Lower leg skin (tissue), 3 donors: ENCODE measurements around the gene BHLHE23.

Source experiments
- POLR2A ChIP-seq, 2 donors: fragments of 450-650 bp; IDR thresholded peaks; one replicate each; pipeline ENCODE4 v1.6.1; 2016 to 2017; ENCODE audit warnings: antibody characterized with exemption in 2 of 2, mild to moderate bottlenecking in 1 of 2, moderate library complexity in 1 of 2
- TF ChIP-seq, protein P1 (sequence below), 3 donors: fragments of 450-650 bp; IDR thresholded peaks; one replicate each; pipeline ENCODE4 v1.5.1; 2016; ENCODE audit warnings: antibody characterized with exemption in 3 of 3, mild to moderate bottlenecking in 3 of 3, moderate library complexity in 2 of 3

DNA sequence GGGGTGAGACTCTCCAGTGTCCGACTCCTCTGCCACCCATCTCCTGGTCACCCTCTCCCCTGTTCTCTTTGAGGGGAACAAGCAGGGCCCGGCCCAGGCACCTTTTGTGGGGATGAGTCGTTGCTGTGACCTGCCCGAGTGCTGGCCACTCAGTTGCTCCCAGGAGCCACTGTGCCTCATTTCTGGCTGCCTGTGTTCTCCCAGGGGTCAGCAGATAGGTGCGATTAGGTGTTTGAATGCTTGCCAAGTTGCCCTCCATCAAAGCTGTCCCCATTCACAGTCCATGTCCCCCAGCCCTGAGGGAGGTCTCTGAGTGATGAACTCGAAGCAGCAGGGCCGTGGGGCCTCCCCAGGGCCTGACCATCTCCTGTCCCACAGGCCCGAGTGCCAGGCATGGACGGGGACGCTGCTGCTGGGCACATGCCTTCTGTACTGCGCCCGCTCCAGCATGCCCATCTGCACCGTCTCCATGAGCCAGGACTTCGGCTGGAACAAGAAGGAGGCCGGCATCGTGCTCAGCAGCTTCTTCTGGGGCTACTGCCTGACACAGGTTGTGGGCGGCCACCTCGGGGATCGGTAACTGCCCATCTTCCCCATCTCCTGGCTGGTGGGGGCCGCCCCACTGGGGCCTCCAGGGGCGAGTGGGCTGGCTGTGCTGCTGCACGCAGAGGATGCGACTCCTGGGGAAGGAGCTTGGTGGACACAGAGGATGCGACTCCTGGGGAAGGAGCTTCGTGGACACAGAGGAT is 50.2 kb downstream of the BHLHE23 start:
- TF ChIP-seq, protein P1, sequence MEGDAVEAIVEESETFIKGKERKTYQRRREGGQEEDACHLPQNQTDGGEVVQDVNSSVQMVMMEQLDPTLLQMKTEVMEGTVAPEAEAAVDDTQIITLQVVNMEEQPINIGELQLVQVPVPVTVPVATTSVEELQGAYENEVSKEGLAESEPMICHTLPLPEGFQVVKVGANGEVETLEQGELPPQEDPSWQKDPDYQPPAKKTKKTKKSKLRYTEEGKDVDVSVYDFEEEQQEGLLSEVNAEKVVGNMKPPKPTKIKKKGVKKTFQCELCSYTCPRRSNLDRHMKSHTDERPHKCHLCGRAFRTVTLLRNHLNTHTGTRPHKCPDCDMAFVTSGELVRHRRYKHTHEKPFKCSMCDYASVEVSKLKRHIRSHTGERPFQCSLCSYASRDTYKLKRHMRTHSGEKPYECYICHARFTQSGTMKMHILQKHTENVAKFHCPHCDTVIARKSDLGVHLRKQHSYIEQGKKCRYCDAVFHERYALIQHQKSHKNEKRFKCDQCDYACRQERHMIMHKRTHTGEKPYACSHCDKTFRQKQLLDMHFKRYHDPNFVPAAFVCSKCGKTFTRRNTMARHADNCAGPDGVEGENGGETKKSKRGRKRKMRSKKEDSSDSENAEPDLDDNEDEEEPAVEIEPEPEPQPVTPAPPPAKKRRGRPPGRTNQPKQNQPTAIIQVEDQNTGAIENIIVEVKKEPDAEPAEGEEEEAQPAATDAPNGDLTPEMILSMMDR (IDR thresholded peaks at IDR 0.05), result no peak
- TF ChIP-seq POLR2A (IDR thresholded peaks at IDR 0.05), result no peak
